Keratinocyte (primary cell): ENCODE data around the gene RAB3A. TPM values are rescaled to one million over a fixed set of nuclear protein-coding genes. Genes with fewer than 3 reads are reported as not detected.

Experiments used
- DNase-seq: peaks from one replicate; pipeline ENCODE4 v3.0.0-alpha.2; 2011; ENCODE audit warnings: low read depth, missing footprints, low spot score
- FAIRE-seq: peaks from 2 replicates; lab custom pipeline; 2011; peaks lifted over from hg19 to GRCh38; lab: Jason Lieb, UNC
- H2AFZ ChIP-seq: 2 replicates; pipeline ENCODE4 v1.6.0; 2012; ENCODE audit warnings: low read length, control low read depth, inconsistent platforms; ENCODE audit not compliant: control insufficient read depth
- H3K27ac ChIP-seq: 2 replicates; pipeline ENCODE4 v1.5.1; 2011; ENCODE audit warnings: low read length; ENCODE audit not compliant: control insufficient read depth, insufficient read depth
- H3K27me3 ChIP-seq: 3 replicates; pipeline ENCODE4 v1.6.0; 2011; ENCODE audit warnings: low read length; ENCODE audit not compliant: control insufficient read depth, insufficient read depth; ENCODE audit errors: extremely low read depth
- H3K36me3 ChIP-seq, 2 experiments: 2 replicates in 1 of 2; 3 replicates in 1 of 2; pipeline ENCODE4 v1.5.1; 2011; ENCODE audit warnings: low read length in 2 of 2, mild to moderate bottlenecking in 1 of 2; ENCODE audit not compliant: control insufficient read depth in 2 of 2, insufficient read depth in 2 of 2; ENCODE audit errors: extremely low read depth in 1 of 2
- H3K4me1 ChIP-seq: 3 replicates; pipeline ENCODE4 v1.5.1; 2011; ENCODE audit warnings: low read length; ENCODE audit not compliant: control insufficient read depth, insufficient read depth; ENCODE audit errors: extremely low read depth
- H3K4me2 ChIP-seq: 3 replicates; pipeline ENCODE4 v1.6.0; 2011; ENCODE audit warnings: low read depth, low read length; ENCODE audit not compliant: control insufficient read depth, insufficient read depth; ENCODE audit errors: extremely low read depth
- H3K4me3 ChIP-seq, 3 experiments: fragments of 200-600 bp in 1 of 3; sonication (generic) in 1 of 3; 2 replicates in 2 of 3; 3 replicates in 1 of 3; pipeline ENCODE4 v1.5.1; 2011 to 2016; ENCODE audit warnings: low read length in 3 of 3, mild to moderate bottlenecking in 3 of 3, control low read depth in 2 of 3, inconsistent platforms in 1 of 3, low read depth in 1 of 3, mixed read lengths in 1 of 3, mixed run types in 1 of 3, moderate library complexity in 1 of 3; ENCODE audit not compliant: control insufficient read depth in 2 of 3, insufficient read depth in 2 of 3; ENCODE audit errors: extremely low read depth in 1 of 3
- H3K79me2 ChIP-seq: 2 replicates; pipeline ENCODE4 v1.6.0; 2012; ENCODE audit warnings: low read length; ENCODE audit not compliant: control insufficient read depth, insufficient read depth
- H3K9ac ChIP-seq: 3 replicates; pipeline ENCODE4 v1.6.0; 2011; ENCODE audit warnings: low read length; ENCODE audit not compliant: control insufficient read depth, insufficient read depth; ENCODE audit errors: extremely low read depth
- H3K9me1 ChIP-seq: 3 replicates; pipeline ENCODE4 v1.6.0; 2011; ENCODE audit warnings: low read length; ENCODE audit not compliant: control insufficient read depth, insufficient read depth; ENCODE audit errors: extremely low read depth
- H3K9me3 ChIP-seq: 2 replicates; pipeline ENCODE4 v1.5.1; 2012; ENCODE audit warnings: low read depth, low read length; ENCODE audit not compliant: control insufficient read depth
- H4K20me1 ChIP-seq: 3 replicates; pipeline ENCODE4 v1.6.0; 2011; ENCODE audit warnings: low read length; ENCODE audit not compliant: control insufficient read depth, insufficient read depth; ENCODE audit errors: extremely low read depth
- CTCF ChIP-seq, 3 experiments: IDR thresholded peaks in 1 of 3; conservative IDR thresholded peaks in 1 of 3; optimal IDR thresholded peaks in 1 of 3; 2 replicates in 2 of 3; 3 replicates in 1 of 3; pipeline versions ENCODE3 to v1.5.1; 2011; ENCODE audit warnings: low read length in 3 of 3, mild to moderate bottlenecking in 3 of 3, moderate library complexity in 2 of 3, control low read depth in 1 of 3, inconsistent platforms in 1 of 3; ENCODE audit not compliant: insufficient read depth in 2 of 3; ENCODE audit errors: extremely low read depth in 1 of 3
- EZH2 ChIP-seq: IDR thresholded peaks from one replicate; pipeline ENCODE4 v1.6.1; 2012; ENCODE audit warnings: inconsistent platforms, mild to moderate bottlenecking, low read length, moderate library complexity
- dilution Hi-C: fragments of 300-500 bp; cut with MboI; formaldehyde crosslinking; loops from one replicate; pipeline ENCODE4 v1.7.0; 2020; ENCODE audit warnings: low sequenced_read_pairs; ENCODE audit not compliant: extremely low pct_ligation_motif_present
- polyA plus RNA-seq, 5 experiments: library from polyadenylated mRNA; depleted of rRNA in 3 of 5; stranded (reverse) in 3 of 5; stranded (forward) in 1 of 5; unstranded in 1 of 5; fragments of >200 nt; gene quantifications; 1 replicate in 1 of 5; 2 replicates in 3 of 5; 3 replicates in 1 of 5; pipeline versions ENCODE4 v1.2.1 to v1.2.3, GENCODE V29; 2011 to 2012; ENCODE audit warnings: missing spikeins in 2 of 5, low read depth in 1 of 5, low replicate concordance in 1 of 5

Gene RAB3A
- polyA plus RNA-seq, 1 donor (not counting 4 experiments of a cell fraction or from before 2014, with no cell fraction given), result 0.56 TPM

GRCh38 chr19:18190278-18190677 is 13.6 kb downstream of the RAB3A start:
- FAIRE-seq (no peak), DNase-seq (no peak)
- H3K9me1 ChIP-seq, result peaks cover 4% of the 10 kb centered on the region
- H2AFZ ChIP-seq, result no peak overlapping the region
- H3K27me3 ChIP-seq, result no peaks in the 10 kb centered on the region
- H3K4me1 ChIP-seq, result peaks cover 20% of the 10 kb centered on the region
- no peak overlapping the region for H3K9ac ChIP-seq
- TF ChIP-seq CTCF (optimal IDR thresholded peaks at IDR 0.05 in 1 of 3, IDR thresholded peaks at IDR 0.05 in 1 of 3, conservative IDR thresholded peaks at IDR 0.05 in 1 of 3; ENCODE audit: extremely low read depth in 1 of 3, insufficient read depth in 2 of 3, low read length in 3 of 3) (no peak), EZH2 (no peak)
- peaks cover 0 to 2% of the 10 kb centered on the region in 2 experiments for H3K36me3 ChIP-seq
- H3K4me2 ChIP-seq, result no peak overlapping the region
- H4K20me1 ChIP-seq, result no peaks in the 10 kb centered on the region
- dilution Hi-C loops, result no loop called here
- H3K4me3 ChIP-seq, result no peak overlapping the region
- H3K9me3 ChIP-seq, result no peaks in the 10 kb centered on the region
- H3K79me2 ChIP-seq, result peaks cover 6% of the 10 kb centered on the region
- H3K27ac ChIP-seq, result no peak overlapping the region

DNA sequence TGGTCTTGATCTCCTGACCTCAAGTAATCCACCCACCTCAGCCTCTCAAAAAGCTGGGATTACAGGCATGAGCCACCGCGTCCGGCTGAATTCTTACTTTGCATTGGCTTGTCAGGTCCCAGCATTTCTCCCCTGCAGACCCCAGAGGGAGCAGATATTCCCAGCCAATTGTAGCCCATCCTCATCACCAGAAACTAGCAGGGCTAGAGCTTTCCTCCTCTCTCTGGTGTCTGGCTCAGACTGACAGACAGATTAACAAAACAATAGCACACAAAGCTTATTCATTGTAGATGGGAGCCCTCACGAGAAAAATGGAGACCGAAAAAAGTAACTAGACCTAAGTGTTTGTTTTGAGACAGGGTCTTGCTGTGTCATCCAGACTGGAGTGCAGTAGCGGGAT is 18.3 kb downstream of the RAB3A start:
- TF ChIP-seq CTCF (optimal IDR thresholded peaks at IDR 0.05 in 1 of 3, IDR thresholded peaks at IDR 0.05 in 1 of 3, conservative IDR thresholded peaks at IDR 0.05 in 1 of 3; ENCODE audit: extremely low read depth in 1 of 3, insufficient read depth in 2 of 3, low read length in 3 of 3) (no peak), EZH2 (no peak)
- Histone ChIP-seq H3K9me1 (no peaks in the 10 kb centered on the region), H3K4me1 (no peaks in the 10 kb centered on the region), H3K27me3 (no peaks in the 10 kb centered on the region), H3K9me3 (no peaks in the 10 kb centered on the region), H3K36me3 (no peaks in the 10 kb centered on the region), H3K27ac (no peak overlapping the region), H3K4me2 (no peak overlapping the region), H2AFZ (no peak overlapping the region), H3K4me3 (no peak overlapping the region), H4K20me1 (no peaks in the 10 kb centered on the region), H3K79me2 (no peaks in the 10 kb centered on the region), H3K9ac (no peak overlapping the region)
- dilution Hi-C loops, result no loop called here
- DNase-seq (no peak), FAIRE-seq (no peak)
